ENCODE data around the gene AQP5.

Gene AQP5

DNA sequence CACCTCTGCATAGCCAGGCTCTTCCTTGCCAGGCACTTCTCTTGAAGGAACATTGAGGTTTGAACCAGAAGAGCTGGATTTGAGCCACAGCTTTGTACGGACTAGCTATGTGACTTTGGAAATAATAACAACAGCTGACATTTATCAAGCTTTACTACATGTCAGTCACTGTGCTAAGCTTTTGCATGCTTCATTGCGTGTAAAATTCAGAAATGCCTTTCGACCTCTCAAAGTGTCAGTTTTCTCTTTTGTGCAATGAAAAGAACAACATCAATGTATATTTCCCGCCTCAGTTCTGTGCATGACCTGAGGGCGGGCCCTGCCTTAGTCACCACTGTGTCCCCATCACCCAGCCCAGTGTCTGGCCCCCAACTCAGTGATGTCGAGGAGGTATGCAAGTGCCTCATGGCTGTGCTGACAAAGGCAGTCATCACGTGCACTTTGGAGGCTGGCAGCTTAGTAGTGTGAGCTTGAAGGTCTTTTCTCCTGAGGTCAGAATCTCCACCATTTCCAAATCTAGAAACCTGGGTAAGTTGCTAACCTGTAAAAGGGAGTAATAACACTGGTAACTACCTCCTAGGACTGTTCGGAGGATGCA lies 29.0 kb upstream of the AQP5 start:
- H3K4me3 ChIP-seq (ENCODE audit: low read depth, low read length) = no peak overlapping the region
- TF ChIP-seq CTCF (IDR thresholded peaks at IDR 0.05; ENCODE audit: low read depth, low read length, missing control alignments) = no peak
- DNase-seq (ENCODE audit: low read depth) = no peak

- TF ChIP-seq CTCF (IDR thresholded peaks at IDR 0.05; ENCODE audit: low read depth, low read length, missing control alignments) = no peak
- H3K4me3 ChIP-seq (ENCODE audit: low read depth, low read length) = no peak overlapping the region
- DNase-seq (ENCODE audit: low read depth) = no peak
These were observed 27.9 kb upstream of the AQP5 start for GRCh38 chr12:49933796-49934195.

DNA sequence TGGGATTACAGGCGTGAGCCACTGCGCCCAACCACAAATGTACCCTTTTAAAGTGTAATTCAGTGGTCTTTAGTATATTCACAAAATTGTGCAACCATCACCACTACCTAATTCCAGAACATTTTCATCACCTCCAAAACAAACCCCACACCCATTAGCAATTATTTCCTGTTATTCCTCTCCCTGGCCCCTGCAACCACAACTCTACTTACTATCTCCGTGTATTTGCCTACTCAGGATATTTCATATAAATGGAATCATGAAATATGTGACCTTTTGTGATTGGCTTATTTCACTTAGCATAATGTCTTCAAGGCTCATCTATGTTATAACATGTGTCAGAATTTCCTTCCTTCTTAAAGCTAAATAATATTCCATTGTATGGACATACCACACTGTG lies 27.2 kb upstream of the AQP5 start:
- no peak for TF ChIP-seq CTCF (IDR thresholded peaks at IDR 0.05; ENCODE audit: low read depth, low read length, missing control alignments)
- no peak overlapping the region for H3K4me3 ChIP-seq (ENCODE audit: low read depth, low read length)
- DNase-seq (ENCODE audit: low read depth) = no peak

DNA sequence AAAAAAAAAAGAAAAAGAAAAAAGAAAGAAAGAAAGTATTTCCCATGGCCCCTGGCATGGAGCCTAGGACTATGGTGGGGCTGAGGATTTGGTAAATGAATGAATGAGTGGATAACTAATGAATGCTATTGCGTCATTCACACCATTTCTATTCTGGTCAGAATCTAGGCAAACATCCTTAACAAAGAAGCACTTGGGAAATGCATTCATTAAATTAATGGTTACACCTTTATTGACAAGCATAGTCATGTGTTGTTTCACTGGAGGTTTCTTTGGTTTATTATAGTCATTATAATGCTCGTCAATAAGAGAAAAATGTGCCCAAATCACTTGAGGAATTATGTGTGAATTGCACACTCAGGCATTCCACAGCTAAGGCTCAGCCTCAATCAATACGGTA lies 24.7 kb upstream of the AQP5 start:
- no peak overlapping the region for H3K4me3 ChIP-seq (ENCODE audit: low read depth, low read length)
- DNase-seq (ENCODE audit: low read depth) = no peak
- TF ChIP-seq CTCF (IDR thresholded peaks at IDR 0.05; ENCODE audit: low read depth, low read length, missing control alignments) = no peak

GRCh38 chr12:49937639-49938300 lies 23.9 kb upstream of the AQP5 start:
- H3K4me3 ChIP-seq (ENCODE audit: low read depth, low read length) = no peak overlapping the region
- no peak for TF ChIP-seq CTCF (IDR thresholded peaks at IDR 0.05; ENCODE audit: low read depth, low read length, missing control alignments)
- DNase-seq (ENCODE audit: low read depth) = no peak

GRCh38 chr12:49939307-49939706 lies 22.4 kb upstream of the AQP5 start:
- TF ChIP-seq CTCF (IDR thresholded peaks at IDR 0.05; ENCODE audit: low read depth, low read length, missing control alignments) = no peak
- DNase-seq (ENCODE audit: low read depth) = no peak
- no peak overlapping the region for H3K4me3 ChIP-seq (ENCODE audit: low read depth, low read length)

DNA sequence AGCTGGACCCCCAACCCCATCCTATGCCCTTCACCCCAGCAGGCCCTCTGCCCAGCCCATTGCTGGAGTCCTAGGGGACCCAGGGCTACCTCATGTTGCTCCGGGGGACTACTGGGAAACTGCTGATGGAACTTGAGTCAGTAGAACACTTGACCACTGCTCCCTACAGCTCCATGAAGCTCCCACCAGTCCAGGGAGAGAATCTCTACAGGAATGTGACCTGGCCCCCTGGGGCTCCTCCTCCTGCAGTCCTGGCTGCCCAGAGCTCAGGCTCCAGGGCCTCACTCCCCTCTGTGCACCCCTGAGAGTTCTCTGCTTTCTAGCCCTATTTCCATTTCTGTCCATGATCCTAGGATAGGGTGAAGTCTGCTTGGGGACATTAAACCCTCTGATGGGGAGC lies 22.0 kb upstream of the AQP5 start:
- no peak for TF ChIP-seq CTCF (IDR thresholded peaks at IDR 0.05; ENCODE audit: low read depth, low read length, missing control alignments)
- H3K4me3 ChIP-seq (ENCODE audit: low read depth, low read length) = no peak overlapping the region
- no peak for DNase-seq (ENCODE audit: low read depth)
